Measurements from ENCODE around the gene ULK3.

- TF ChIP-seq, protein P1, sequence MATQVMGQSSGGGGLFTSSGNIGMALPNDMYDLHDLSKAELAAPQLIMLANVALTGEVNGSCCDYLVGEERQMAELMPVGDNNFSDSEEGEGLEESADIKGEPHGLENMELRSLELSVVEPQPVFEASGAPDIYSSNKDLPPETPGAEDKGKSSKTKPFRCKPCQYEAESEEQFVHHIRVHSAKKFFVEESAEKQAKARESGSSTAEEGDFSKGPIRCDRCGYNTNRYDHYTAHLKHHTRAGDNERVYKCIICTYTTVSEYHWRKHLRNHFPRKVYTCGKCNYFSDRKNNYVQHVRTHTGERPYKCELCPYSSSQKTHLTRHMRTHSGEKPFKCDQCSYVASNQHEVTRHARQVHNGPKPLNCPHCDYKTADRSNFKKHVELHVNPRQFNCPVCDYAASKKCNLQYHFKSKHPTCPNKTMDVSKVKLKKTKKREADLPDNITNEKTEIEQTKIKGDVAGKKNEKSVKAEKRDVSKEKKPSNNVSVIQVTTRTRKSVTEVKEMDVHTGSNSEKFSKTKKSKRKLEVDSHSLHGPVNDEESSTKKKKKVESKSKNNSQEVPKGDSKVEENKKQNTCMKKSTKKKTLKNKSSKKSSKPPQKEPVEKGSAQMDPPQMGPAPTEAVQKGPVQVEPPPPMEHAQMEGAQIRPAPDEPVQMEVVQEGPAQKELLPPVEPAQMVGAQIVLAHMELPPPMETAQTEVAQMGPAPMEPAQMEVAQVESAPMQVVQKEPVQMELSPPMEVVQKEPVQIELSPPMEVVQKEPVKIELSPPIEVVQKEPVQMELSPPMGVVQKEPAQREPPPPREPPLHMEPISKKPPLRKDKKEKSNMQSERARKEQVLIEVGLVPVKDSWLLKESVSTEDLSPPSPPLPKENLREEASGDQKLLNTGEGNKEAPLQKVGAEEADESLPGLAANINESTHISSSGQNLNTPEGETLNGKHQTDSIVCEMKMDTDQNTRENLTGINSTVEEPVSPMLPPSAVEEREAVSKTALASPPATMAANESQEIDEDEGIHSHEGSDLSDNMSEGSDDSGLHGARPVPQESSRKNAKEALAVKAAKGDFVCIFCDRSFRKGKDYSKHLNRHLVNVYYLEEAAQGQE (IDR thresholded peaks at IDR 0.05) = no peak
- TF ChIP-seq EP300 (IDR thresholded peaks at IDR 0.05) = no peak
- TF ChIP-seq CTCF (IDR thresholded peaks at IDR 0.05) = no peak
- TF ChIP-seq HDAC2 (IDR thresholded peaks at IDR 0.05) = no peak
- no peak for TF ChIP-seq KDM5A (IDR thresholded peaks at IDR 0.05)
- TF ChIP-seq POLR2A (IDR thresholded peaks at IDR 0.05; ENCODE audit: low read length) = no peak
Measured at GRCh38 chr15:74882528-74882927, 39.6 kb upstream of the ULK3 start.
